ENCODE data around the gene AEN.
A peak's percentile ranks its signal among the peaks of the same experiment; 100 is the strongest.
"Not testable (repeated sequence)": the region's sequence is repeated elsewhere in the genome, so short reads cannot be mapped to it uniquely, and the experiment has no call there.

AEN gene

GRCh38 chr15:88631464-88632028 is 10.4 kb downstream of the AEN start:
- DNase-seq (ENCODE audit: low spot score), result peak; percentile 41

GRCh38 chr15:88632797-88633196 is 11.7 kb downstream of the AEN start:
- DNase-seq (ENCODE audit: low spot score), result not testable (repeated sequence)

- no peak for DNase-seq (ENCODE audit: low spot score)
Measured at GRCh38 chr15:88634449-88634848, 13.3 kb downstream of the AEN start.

GRCh38 chr15:88635318-88635717 is 14.2 kb downstream of the AEN start:
- DNase-seq (ENCODE audit: low spot score), result no peak

GRCh38 chr15:88636050-88636449 is 14.9 kb downstream of the AEN start:
- peak; percentile 50 for DNase-seq (ENCODE audit: low spot score)

- no peak for DNase-seq (ENCODE audit: low spot score)
Measured at GRCh38 chr15:88636654-88637053, 15.5 kb downstream of the AEN start.

- no peak for DNase-seq (ENCODE audit: low spot score)
Measured at GRCh38 chr15:88637436-88637835, 16.3 kb downstream of the AEN start.

- DNase-seq (ENCODE audit: low spot score), result no peak
Measured at GRCh38 chr15:88637841-88638625, 16.9 kb downstream of the AEN start.

GRCh38 chr15:88638626-88639372 is 17.7 kb downstream of the AEN start, which contains the start of gene ISG20:
Gene ISG20, plus strand, starts transcription at chr15:88639016. Its CDS starts 351 bp downstream, at chr15:88639367.
- peak; percentile 98 for DNase-seq (ENCODE audit: low spot score)

GRCh38 chr15:88641959-88642452 is 20.9 kb downstream of the AEN start:
- DNase-seq (ENCODE audit: low spot score), result no peak

GRCh38 chr15:88642514-88642913 is 21.4 kb downstream of the AEN start:
- DNase-seq (ENCODE audit: low spot score), result not testable (repeated sequence)

GRCh38 chr15:88644741-88645140 is 23.6 kb downstream of the AEN start:
- DNase-seq (ENCODE audit: low spot score), result no peak

GRCh38 chr15:88645171-88646087 is 24.3 kb downstream of the AEN start:
- no peak for DNase-seq (ENCODE audit: low spot score)

GRCh38 chr15:88646088-88646405 is 24.9 kb downstream of the AEN start:
- DNase-seq (ENCODE audit: low spot score), result no peak

- DNase-seq (ENCODE audit: low spot score), result no peak
Measured at GRCh38 chr15:88646951-88647350, 25.8 kb downstream of the AEN start.

- no peak for DNase-seq (ENCODE audit: low spot score)
Measured at GRCh38 chr15:88647351-88648105, 26.4 kb downstream of the AEN start.

GRCh38 chr15:88648357-88649214 is 27.4 kb downstream of the AEN start:
- DNase-seq (ENCODE audit: low spot score), result peak; percentile 64

GRCh38 chr15:88649286-88649733 is 28.2 kb downstream of the AEN start:
- DNase-seq (ENCODE audit: low spot score), result no peak

- DNase-seq (ENCODE audit: low spot score), result no peak
Measured at GRCh38 chr15:88649753-88650551, 28.8 kb downstream of the AEN start.

Measured in hematopoietic multipotent progenitor cell treated with erythropoietin and hydrocortisone succinate and interleukin-3 and kit ligand, for 17 days (in vitro differentiated cells).